Midbrain (tissue), 1 donor: ENCODE data around the gene FAM83B.
"Not testable (repeated sequence)": the region's sequence is repeated elsewhere in the genome, so short reads cannot be mapped to it uniquely, and the experiment has no call there.

Experiments used
- DNase-seq: peaks from one replicate; lab custom pipeline; 2025; lab: John Stamatoyannopoulos, UW

Gene FAM83B

GRCh38 chr6:54846243-54846856, at the start of gene FAM83B:
FAM83B (plus strand) TSS chr6:54846771; CDS start chr6:54870247, 23,476 bp downstream.
- no peak for DNase-seq

GRCh38 chr6:54796918-54797317, 49.7 kb upstream of the FAM83B start:
- DNase-seq, result not testable (repeated sequence)

GRCh38 chr6:54800050-54800600, 46.4 kb upstream of the FAM83B start:
- no peak for DNase-seq

GRCh38 chr6:54801244-54801643, 45.3 kb upstream of the FAM83B start:
- no peak for DNase-seq

- no peak for DNase-seq
Measured at GRCh38 chr6:54801669-54802068, 44.9 kb upstream of the FAM83B start.

GRCh38 chr6:54802775-54803634, 43.6 kb upstream of the FAM83B start:
- no peak for DNase-seq

GRCh38 chr6:54805077-54805476, 41.5 kb upstream of the FAM83B start:
- DNase-seq, result no peak

GRCh38 chr6:54810147-54810546, 36.4 kb upstream of the FAM83B start:
- no peak for DNase-seq

- DNase-seq, result no peak
Measured at GRCh38 chr6:54813892-54814291, 32.7 kb upstream of the FAM83B start.

- DNase-seq, result no peak
Measured at GRCh38 chr6:54817236-54817635, 29.3 kb upstream of the FAM83B start.

- DNase-seq, result no peak
Measured at GRCh38 chr6:54817834-54818233, 28.7 kb upstream of the FAM83B start.

GRCh38 chr6:54824225-54824624, 22.3 kb upstream of the FAM83B start:
- not testable (repeated sequence) for DNase-seq

GRCh38 chr6:54827010-54827409, 19.6 kb upstream of the FAM83B start:
- no peak for DNase-seq

- DNase-seq, result no peak
Measured at GRCh38 chr6:54830216-54830615, 16.4 kb upstream of the FAM83B start.

GRCh38 chr6:54835176-54835575, 11.4 kb upstream of the FAM83B start:
- no peak for DNase-seq

GRCh38 chr6:54846857-54847674, 495 bp downstream of the FAM83B start:
- DNase-seq, result no peak

- no peak for DNase-seq
Measured at GRCh38 chr6:54847799-54848597, 1.4 kb downstream of the FAM83B start.

- DNase-seq, result no peak
Measured at GRCh38 chr6:54850114-54850513, 3.5 kb downstream of the FAM83B start.

GRCh38 chr6:54856129-54856528, 9.6 kb downstream of the FAM83B start:
- no peak for DNase-seq

GRCh38 chr6:54860132-54860531, 13.6 kb downstream of the FAM83B start:
- no peak for DNase-seq

GRCh38 chr6:54860739-54861138, 14.2 kb downstream of the FAM83B start:
- no peak for DNase-seq
